Measurements from ENCODE around the gene SLC6A11. TPM values are rescaled to one million over a fixed set of nuclear protein-coding genes. Genes with fewer than 3 reads are reported as not detected.
A peak's percentile ranks its signal among the peaks of the same experiment; 100 is the strongest.

Gene SLC6A11
- total and polyA plus RNA-seq, 2 of the 13 experiments (the other 11 are each of a cell fraction or from before 2014, with no cell fraction given): 17.9 to 34.5 TPM

DNA sequence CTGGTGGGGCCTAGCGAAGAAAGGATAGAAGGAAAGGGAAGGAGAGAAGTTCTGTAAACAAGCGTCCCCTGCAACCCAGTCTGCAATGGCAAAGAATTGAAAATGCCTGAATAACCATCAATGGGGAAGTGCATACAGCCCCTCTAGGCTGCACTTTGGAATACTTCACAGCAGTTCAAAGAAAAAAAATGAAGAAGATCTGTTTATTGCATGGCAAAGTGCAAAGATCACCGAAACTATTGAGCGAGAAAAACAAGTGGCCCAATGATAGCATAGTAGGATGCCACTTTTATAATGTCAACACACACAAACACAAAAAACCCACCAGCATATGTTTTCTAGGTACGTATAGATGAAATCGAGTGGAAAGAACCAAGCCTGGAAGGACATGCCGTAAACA lies 162.9 kb downstream of the SLC6A11 start (continued):
- TF ChIP-seq, protein P1, sequence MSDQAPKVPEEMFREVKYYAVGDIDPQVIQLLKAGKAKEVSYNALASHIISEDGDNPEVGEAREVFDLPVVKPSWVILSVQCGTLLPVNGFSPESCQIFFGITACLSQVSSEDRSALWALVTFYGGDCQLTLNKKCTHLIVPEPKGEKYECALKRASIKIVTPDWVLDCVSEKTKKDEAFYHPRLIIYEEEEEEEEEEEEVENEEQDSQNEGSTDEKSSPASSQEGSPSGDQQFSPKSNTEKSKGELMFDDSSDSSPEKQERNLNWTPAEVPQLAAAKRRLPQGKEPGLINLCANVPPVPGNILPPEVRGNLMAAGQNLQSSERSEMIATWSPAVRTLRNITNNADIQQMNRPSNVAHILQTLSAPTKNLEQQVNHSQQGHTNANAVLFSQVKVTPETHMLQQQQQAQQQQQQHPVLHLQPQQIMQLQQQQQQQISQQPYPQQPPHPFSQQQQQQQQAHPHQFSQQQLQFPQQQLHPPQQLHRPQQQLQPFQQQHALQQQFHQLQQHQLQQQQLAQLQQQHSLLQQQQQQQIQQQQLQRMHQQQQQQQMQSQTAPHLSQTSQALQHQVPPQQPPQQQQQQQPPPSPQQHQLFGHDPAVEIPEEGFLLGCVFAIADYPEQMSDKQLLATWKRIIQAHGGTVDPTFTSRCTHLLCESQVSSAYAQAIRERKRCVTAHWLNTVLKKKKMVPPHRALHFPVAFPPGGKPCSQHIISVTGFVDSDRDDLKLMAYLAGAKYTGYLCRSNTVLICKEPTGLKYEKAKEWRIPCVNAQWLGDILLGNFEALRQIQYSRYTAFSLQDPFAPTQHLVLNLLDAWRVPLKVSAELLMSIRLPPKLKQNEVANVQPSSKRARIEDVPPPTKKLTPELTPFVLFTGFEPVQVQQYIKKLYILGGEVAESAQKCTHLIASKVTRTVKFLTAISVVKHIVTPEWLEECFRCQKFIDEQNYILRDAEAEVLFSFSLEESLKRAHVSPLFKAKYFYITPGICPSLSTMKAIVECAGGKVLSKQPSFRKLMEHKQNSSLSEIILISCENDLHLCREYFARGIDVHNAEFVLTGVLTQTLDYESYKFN (CRISPR knock-in tag; conservative IDR thresholded peaks at IDR 0.05): peak; percentile 70
- TF ChIP-seq TCF7 (IDR thresholded peaks at IDR 0.05; ENCODE audit: low read depth): peak; percentile 45; the same call in 1 of the 2 replicates
- TF ChIP-seq GATAD2A (CRISPR knock-in tag; IDR thresholded peaks at IDR 0.05): peak; percentile 42; the same call in 1 of the 2 replicates
- no peak for TF ChIP-seq HNRNPL (IDR thresholded peaks at IDR 0.05; ENCODE audit: low read depth, low read length)
- TF ChIP-seq ZFP36L2 (CRISPR knock-in tag; IDR thresholded peaks at IDR 0.05): no peak
- TF ChIP-seq, protein P2, sequence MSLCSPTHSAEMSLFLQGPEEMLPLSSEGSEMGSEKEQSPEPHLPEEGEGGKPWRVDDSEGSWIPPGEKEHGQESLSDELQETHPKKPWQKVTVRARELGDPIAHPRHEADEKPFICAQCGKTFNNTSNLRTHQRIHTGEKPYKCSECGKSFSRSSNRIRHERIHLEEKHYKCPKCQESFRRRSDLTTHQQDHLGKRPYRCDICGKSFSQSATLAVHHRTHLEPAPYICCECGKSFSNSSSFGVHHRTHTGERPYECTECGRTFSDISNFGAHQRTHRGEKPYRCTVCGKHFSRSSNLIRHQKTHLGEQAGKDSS (CRISPR knock-in tag; IDR thresholded peaks at IDR 0.05; ENCODE audit: borderline replicate concordance, low read depth): no peak
- no peak for TF ChIP-seq ZBTB20 (CRISPR knock-in tag; IDR thresholded peaks at IDR 0.05; ENCODE audit: borderline replicate concordance, low read depth)
- no peak for TF ChIP-seq ZNF251 (CRISPR knock-in tag; IDR thresholded peaks at IDR 0.05)
- peak; percentile 70; the same call in 1 of the 2 replicates for TF ChIP-seq NCOR1 (IDR thresholded peaks at IDR 0.05; ENCODE audit: borderline replicate concordance, low read length)
- TF ChIP-seq ZNF780A (CRISPR knock-in tag; IDR thresholded peaks at IDR 0.05): no peak
- no peak for TF ChIP-seq ZNF782 (CRISPR knock-in tag; IDR thresholded peaks at IDR 0.05; ENCODE audit: borderline replicate concordance)
- no peak for TF ChIP-seq ZNF3 (CRISPR knock-in tag; IDR thresholded peaks at IDR 0.05)
- TF ChIP-seq, protein P3, sequence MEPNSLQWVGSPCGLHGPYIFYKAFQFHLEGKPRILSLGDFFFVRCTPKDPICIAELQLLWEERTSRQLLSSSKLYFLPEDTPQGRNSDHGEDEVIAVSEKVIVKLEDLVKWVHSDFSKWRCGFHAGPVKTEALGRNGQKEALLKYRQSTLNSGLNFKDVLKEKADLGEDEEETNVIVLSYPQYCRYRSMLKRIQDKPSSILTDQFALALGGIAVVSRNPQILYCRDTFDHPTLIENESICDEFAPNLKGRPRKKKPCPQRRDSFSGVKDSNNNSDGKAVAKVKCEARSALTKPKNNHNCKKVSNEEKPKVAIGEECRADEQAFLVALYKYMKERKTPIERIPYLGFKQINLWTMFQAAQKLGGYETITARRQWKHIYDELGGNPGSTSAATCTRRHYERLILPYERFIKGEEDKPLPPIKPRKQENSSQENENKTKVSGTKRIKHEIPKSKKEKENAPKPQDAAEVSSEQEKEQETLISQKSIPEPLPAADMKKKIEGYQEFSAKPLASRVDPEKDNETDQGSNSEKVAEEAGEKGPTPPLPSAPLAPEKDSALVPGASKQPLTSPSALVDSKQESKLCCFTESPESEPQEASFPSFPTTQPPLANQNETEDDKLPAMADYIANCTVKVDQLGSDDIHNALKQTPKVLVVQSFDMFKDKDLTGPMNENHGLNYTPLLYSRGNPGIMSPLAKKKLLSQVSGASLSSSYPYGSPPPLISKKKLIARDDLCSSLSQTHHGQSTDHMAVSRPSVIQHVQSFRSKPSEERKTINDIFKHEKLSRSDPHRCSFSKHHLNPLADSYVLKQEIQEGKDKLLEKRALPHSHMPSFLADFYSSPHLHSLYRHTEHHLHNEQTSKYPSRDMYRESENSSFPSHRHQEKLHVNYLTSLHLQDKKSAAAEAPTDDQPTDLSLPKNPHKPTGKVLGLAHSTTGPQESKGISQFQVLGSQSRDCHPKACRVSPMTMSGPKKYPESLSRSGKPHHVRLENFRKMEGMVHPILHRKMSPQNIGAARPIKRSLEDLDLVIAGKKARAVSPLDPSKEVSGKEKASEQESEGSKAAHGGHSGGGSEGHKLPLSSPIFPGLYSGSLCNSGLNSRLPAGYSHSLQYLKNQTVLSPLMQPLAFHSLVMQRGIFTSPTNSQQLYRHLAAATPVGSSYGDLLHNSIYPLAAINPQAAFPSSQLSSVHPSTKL (CRISPR knock-in tag; IDR thresholded peaks at IDR 0.05): peak; percentile 55
- TF ChIP-seq, protein P4, sequence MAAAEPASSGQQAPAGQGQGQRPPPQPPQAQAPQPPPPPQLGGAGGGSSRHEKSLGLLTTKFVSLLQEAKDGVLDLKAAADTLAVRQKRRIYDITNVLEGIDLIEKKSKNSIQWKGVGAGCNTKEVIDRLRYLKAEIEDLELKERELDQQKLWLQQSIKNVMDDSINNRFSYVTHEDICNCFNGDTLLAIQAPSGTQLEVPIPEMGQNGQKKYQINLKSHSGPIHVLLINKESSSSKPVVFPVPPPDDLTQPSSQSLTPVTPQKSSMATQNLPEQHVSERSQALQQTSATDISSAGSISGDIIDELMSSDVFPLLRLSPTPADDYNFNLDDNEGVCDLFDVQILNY (CRISPR knock-in tag; conservative IDR thresholded peaks at IDR 0.05): no peak
- no peak for TF ChIP-seq ZFP36L1 (CRISPR knock-in tag; IDR thresholded peaks at IDR 0.05)
- no peak for TF ChIP-seq MLLT10 (CRISPR knock-in tag; IDR thresholded peaks at IDR 0.05)
- TF ChIP-seq NFYB (CRISPR knock-in tag; IDR thresholded peaks at IDR 0.05): no peak
- TF ChIP-seq, protein P5, sequence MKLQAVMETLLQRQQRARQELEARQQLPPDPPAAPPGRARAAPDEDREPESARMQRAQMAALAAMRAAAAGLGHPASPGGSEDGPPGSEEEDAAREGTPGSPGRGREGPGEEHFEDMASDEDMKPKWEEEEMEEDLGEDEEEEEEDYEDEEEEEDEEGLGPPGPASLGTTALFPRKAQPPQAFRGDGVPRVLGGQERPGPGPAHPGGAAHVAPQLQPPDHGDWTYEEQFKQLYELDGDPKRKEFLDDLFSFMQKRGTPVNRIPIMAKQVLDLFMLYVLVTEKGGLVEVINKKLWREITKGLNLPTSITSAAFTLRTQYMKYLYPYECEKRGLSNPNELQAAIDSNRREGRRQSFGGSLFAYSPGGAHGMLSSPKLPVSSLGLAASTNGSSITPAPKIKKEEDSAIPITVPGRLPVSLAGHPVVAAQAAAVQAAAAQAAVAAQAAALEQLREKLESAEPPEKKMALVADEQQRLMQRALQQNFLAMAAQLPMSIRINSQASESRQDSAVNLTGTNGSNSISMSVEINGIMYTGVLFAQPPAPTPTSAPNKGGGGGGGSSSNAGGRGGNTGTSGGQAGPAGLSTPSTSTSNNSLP (IDR thresholded peaks at IDR 0.05; ENCODE audit: low read depth, low read length): 0 out of 2 replicates have a peak, but pooled peaks have one; percentile 36
- TF ChIP-seq FOXP1 (IDR thresholded peaks at IDR 0.05): no peak
- TF ChIP-seq FOXP1 (CRISPR knock-in tag; IDR thresholded peaks at IDR 0.05): 0 out of 2 replicates have a peak, but pooled peaks have one; percentile 48

Data from HepG2 (cell line).